DMS79 treated with DMSO at 0.1 percent for 48 hours (cell line): ENCODE results near the gene DRAXIN.

Source experiments
- DNase-seq: peaks from one replicate; lab custom pipeline; 2025; lab: John Stamatoyannopoulos, UW

DRAXIN gene

DNA sequence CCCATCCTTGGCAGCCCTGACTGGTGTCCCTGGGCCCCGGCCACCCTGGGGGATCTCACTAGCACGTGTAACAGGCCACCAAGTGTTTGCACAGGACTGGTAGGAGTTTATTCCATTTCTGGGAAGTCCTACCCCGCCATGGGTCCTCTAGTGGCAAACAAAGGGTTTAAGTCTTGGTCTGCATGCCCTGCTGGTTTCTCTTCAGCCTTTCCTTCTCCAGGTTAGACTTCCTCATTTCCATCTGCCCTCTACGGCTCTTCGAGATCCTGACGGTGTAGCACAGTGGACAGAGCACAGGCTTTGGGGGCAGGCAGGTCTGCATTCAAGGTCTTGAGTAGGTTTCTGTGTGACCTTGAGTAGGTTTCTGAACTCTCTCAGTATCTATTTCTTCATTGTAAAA lies 47.3 kb downstream of the DRAXIN start:
- DNase-seq: no peak

DNA sequence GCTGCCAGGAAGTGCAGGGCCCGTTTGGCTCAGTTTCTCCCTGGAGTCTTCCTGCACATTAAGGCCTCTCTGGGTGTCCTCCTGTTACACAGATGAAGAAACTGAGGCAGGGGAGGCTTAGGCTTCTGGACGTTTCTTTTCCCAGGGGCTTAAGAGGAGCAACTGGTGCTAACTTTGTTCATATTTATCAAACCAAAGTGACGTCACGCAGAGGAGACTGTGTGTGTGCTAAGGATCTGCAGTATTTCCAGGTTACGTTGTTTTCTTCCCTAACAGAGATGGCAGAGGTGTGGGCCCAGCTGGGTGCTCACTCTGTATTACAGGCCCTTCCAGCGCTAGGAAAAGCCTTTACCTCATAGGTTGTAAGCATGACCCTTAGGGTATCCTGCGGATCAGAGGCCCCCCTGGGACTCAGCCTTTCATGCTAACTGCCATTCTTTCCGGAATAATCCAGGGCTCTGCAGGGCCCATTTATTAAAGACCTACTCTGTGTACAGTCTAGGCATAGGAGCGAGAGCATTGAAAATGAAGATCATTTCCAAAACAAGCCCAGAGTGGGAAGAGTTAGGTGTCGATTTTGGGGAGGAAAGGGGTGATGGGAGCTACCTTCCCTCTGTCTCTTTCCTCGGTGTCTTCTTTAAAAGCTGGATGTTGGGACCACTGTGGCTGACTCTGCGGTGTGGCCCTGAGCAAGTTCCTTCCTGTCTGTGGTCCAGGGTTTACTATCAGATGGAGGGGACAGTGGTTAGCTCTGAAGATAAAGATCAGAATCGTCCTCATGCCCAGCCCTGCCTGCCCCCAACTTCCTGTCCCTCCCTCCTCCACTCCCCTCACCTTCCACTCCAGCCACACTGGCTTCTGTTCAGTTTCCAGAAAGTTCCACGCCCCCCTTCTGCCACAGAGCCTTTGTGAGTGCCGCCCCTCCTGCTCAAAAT lies 49.0 kb downstream of the DRAXIN start:
- no peak for DNase-seq

DNA sequence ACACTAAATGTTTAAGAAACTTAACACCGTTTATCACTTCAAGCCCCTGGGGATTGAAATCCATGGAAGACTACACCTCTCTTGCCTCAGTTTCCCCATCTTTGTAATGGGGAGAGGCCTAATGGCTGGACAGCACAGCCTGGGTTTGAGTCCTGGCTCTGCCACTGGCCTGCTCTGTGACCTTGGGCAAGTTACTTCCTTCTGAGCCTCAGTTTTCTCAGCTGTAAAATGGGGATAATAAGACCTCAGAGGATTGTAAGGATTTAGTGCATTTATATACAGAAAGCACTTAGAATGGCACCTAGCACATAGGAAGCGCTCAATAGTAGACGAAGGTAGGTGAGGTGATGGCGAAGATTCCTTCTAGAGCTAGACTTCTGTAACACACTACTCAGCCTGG lies 50.0 kb downstream of the DRAXIN start:
- DNase-seq: no peak

DNA sequence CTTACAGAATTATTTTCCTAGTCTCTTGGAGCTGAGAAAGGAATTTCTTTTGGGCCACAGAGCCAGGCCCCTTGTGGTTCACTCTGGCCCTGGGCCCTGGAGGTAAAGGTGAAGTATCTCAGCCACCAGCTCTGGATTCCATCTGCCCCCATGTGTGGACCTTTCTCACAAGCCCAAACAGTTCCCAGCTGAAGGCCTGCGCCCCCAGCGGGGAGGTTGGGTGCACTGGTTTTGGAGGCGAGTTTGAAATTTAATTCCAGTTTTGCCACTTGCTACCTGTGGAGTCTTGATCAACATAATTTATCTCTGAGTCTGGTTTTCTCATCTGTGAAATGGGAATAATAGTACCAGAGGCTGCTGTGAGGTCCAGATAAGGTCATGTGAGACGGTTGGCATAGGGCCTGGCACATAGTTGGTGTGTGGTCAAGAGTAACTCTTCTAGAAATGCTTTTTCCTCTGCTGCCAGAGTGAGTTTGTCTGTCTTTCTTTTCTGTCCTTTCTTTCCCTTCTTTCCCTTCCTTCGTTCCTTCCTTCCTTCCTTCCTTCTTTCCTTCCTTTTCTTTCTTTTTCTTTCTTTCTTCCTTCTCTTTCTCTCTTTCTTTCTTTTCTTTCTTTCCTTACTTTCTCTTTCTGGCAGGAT lies 50.5 kb downstream of the DRAXIN start:
- no peak for DNase-seq

DNA sequence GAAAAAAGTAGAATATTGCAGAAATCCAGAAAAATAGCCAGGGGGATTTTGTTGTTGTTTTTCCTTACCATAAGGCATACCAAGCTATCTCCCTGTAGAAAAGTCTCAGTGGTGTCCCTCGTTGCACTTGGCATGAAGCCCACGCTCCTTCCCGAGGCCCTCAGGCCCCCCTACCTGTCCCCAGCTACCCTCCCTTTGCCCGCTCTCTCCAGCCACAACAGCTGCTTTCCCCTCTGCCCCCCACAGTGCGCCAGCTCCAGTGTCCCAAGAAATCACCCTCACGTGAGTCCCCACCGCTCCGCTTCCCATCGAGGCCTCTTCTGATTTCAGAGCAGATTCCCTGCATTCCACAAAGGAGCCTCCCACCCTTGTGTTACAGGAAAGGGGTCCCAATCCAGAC lies 52.8 kb downstream of the DRAXIN start:
- DNase-seq: no peak

DNA sequence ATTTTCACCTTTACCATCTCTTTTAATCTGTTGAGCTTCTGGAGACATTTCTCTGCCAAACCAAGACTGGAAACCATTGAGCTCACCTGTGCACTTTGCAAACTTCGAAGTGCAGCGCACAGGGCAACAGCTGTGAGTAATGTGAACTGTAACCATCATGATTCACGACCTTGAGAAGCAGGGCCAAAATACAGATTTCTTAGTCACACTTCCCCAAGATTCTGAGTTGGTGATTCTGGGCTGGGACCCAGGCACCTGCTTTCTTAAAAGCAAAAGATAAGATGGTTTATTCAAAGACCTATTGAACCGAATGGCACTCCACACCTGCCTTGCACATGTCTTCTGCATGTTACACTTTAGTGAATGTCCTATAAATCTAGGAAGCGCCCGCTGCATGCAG lies 54.6 kb downstream of the DRAXIN start:
- DNase-seq: no peak

DNA sequence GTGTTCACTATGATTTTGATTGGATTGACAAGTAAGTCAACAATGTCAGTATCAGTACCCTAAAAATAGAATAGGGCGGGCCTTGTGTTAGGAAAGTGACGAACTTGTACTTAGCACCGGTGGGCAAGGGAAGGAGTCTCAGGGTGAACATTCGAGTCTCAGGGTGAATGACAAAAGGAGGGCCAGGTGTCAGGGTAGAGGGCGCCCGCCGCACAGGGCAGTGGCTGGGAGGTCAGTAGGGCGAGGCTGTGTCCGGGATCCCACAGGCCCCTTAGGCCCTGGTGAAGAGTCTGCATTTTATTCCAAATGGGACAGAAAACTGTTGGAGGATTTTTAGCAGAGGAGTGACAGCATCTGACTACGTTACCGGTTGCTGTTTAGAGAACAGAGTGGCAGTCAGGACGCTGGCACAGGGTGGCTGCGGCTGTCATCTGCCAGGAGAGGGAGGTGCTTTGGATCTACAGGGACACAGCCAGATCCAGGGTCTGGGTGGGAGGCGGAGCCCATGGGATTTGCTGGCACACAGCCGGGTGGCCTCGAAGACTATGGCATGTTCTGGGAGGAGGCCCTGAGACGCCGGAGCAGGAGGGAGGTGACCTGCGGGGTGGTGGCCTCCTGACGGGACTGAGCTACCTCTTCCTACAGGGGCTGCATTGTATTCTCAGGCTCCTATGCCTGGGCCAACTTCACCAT lies 55.4 kb downstream of the DRAXIN start:
- DNase-seq: no peak

DNA sequence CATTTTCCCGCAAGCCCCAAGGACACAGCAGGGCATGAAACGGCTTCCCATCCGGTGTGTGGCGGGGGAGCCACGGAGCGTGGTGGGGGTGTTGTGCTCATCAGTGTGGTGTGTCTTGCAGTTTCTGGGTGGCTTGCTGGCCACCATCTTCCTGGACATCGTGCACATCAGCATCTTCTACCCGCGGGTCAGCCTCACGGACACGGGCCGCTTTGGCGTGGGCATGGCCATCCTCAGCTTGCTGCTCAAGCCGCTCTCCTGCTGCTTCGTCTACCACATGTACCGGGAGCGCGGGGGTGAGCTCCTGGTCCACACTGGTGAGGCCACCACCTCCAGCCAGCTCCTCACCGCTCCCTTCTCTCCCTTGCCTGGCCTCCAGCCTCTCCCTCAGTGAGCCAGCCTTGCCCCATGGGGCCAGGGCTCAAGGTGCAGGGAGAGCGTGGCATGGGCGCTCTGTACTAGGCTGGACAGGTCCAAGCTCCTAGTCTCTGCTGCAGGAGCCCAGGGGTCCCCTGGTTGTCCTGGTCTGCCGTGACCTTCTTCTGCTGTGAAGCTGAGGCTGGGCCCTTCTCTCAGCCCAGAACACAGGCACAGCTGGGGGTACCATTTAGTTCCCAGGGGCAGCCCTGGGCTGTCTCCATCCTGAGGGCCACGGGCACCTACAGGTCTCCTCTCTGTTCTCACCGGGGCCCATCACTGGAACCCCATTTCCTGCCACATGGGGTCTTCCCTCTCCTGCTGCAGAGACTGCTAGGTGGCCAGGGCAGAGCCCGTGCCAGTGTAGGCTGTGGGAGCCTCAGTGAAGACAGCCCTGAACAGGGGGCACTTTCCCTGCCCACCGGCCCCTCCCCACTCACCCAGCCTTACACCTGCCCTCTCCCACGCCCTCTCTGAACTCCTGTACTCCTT lies 57.0 kb downstream of the DRAXIN start:
- DNase-seq: no peak

DNA sequence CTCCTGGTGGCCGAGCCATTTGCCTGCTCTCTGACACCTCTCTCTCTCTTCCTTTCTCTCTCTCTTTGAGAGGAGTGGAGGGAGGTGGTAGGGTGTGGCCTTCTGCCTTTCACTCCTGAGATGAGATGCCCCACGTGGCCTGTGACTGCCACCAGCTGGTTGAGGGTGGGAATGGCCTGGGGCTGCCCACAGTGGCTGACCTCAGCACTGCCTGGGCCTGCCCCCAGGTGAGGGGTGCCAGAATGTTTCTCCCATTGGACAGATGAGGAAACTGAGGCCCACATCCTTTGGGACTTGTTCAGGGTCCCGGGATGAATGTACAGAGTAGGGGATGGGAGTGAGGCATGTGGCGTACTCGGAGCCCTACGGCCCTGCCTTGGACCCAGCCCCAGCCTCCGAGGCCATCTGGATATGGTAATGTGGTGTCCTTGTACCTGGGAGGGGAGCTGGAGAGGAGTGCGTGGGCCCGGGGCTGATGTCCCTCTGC lies 57.7 kb downstream of the DRAXIN start:
- DNase-seq: no peak

DNA sequence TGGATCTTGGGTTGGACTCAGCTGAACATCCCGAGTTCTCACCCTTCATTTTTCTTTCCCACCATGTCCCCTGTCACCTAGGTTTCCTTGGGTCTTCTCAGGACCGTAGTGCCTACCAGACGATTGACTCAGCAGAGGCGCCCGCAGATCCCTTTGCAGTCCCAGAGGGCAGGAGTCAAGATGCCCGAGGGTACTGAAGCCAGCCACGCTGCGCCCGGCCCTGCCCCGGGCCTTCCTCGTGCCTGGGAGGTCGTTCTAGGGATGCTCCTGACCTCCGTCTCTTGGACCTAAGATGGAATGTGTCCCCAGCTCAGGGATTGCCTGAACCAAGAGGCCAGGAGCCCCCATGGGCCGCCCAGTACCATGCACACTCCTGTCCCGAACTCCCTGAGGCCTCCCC lies 58.5 kb downstream of the DRAXIN start:
- DNase-seq: no peak

DNA sequence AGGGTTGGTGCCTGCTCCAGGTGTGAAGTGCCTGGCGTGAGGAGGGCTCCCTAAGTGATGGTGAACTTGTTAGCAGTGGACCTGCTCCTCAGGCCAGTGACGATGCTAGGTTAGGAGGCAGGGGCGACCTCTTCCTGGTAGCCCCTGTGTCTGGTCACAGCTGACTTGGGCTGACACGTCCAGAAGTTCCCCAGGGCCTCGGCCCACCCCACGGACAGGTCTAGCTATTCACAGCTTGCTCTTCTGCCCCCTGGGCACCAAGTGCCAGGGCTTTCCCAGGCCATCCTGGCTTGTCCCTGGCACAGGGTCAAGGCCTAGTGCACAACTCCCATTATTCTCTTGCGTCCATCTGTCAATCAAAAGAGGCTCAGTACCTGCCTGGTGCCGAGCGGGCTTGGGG lies 59.6 kb downstream of the DRAXIN start:
- no peak for DNase-seq

DNA sequence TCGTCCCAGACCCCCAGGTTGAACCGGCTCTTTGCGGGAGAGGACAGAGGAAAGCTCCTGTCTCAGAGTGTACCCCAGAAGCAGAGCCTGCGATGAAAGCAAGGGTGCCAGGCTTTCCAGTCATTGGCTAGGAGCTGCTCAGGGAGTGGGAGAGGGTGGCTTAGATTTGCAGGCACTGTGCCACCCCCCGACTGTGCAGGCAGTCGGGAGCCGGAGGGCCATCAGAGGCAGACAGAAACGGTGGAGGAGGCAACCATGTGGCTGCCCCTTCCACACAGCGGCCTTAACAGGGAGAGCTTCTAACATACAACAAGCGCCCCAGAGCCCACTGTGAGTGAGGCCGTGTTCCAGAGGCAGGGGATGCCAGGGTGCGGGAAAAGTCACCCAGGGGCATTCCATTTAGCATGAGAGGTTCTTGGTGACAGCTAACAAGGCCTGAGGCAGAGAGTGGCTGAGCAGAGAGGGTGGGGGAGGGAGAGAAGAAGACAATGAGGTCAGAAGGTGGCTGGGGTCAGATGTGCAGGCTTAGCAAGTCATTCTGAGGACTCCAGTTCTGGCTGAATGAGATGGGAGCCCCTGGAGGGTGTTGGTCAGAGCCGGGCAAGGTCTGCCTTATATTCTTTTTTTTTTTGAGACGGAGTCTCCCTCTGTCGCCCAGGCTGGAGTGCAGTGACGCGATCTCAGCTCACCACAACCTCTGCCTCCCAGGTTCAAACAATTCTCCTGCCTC lies 61.0 kb downstream of the DRAXIN start:
- no peak for DNase-seq

DNA sequence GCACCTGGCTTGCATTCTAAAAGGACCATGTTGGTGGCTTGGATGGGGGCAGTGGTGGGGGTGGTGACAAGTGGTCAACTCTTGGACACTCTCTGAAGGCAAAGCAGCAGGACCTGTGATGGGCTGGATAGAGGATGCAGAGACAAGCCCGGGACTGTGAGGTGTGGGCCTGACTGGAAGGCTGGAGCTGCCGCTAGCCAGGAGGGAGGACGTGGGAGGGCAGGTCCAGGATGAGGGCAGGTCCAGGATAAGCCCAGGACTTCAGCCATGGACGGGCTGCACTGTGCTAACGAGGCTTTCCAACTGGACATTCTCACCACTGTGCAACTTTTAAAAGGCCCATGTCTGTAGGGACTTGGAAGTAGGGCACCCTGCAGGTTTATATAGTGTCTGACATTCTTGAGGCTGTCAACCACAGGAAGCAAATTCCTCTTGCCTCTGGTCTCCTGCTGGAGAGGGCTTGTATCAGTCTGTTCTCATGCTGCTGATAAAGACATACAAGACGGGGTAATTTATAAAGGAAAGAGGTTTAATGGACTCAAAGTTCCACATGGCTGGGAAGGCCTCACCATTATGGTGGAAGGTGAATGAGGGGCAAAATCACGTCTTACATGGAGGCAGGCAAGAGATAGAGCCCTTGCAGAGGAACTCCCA lies 62.2 kb downstream of the DRAXIN start:
- no peak for DNase-seq

DNA sequence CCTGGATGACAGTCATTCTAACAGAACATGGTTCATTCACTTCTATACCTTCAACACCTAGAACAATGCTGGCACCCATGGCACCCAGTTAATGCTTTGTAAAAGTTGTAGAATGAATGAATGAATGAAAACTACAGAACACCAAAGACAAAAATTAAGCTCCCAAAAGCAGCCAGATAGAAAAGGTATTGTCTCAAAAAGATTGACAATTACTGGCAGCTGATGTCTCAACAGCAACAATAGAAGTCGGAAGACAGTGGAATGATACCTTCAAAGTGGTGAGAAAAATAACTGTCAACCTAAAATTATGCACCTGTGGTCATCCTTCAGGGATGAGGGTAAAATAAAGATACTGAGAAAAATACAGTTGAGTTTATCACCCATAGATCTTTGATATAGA lies 65.5 kb downstream of the DRAXIN start:
- no peak for DNase-seq

DNA sequence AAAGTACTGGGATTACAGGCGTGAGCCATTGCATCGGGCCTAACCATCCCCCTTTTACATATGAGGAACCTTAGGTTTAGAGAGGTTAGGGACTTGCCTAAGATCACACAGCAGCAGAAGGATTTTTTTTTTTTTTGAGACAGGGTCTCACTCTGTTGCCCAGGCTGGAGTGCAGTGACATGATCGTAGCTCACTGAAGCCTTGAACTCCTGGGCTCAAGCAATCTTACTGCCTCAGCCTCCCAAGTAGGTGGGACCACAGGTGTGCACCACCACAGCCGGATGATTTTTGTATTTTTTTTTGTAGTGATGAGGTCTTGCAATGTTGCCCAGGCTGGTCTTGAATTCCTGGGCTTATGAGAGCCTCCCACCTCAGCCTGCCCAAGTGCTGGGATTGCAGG lies 68.3 kb downstream of the DRAXIN start:
- DNase-seq: no peak

DNA sequence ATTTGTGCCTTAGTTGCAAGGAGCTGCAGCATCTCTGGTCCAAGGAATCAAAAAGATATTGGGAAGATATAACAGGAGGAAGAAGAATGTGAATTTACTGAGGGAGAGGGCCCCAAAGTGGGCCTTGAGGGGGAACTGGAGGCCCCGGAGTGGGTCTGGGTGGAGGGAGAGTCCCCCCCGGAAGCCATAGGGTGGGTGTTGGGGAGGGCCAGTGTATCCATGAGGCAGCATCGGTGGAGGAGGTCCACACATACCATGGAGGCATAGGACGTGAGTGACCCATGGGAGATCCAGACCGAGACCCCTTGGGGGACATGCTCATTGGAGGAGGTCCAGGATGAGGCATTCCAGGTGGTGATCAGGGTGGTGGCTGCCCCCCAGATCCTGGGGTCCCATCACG lies 69.8 kb downstream of the DRAXIN start:
- no peak for DNase-seq

DNA sequence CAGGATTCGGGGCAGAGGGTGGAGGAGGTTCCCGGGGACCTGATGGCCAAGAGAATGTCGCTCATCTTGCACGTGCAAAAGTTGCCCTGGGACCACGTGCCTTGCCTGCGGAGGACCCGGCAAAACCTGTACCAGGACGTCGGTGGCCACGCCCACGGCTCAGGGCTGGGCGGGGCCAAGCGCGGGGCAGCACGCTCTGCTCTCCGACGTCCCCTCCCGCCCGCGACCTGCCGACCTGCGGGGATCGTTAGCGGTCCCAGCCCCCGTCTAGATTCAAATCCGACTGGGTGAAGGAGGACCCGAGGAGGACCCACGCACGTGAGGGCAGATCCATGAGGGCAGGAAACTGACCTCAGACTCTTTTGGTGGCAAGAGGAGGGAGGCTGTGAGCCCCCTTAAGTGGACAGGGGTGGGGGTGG lies 70.5 kb downstream of the DRAXIN start, which contains the start of gene C1orf167:
C1orf167 (plus strand) TSS at position 206 of the 419 bp plus-strand sequence. CDS start 2,208 bp downstream, outside the sequence.
- no peak for DNase-seq

DNA sequence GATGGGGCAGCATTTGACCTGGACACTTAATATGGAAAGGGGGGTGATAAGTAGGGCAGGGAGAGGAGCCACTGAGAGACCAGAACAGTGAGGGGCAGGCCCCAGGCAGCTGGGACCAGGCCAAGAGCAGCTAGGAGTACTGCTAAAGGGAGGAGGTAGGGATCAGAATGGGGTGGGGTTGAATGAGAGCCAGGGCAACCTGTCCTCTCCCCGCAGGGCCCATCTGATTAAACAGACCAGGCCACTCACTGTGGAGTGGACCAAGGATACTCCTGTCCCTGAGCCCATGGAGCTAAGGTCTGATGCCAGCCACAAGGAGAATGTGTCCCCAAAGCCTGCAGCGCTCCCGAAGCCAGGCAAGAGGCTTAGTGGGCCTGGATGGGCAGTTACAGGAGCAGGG lies 72.6 kb downstream of the DRAXIN start:
- DNase-seq: no peak

DNA sequence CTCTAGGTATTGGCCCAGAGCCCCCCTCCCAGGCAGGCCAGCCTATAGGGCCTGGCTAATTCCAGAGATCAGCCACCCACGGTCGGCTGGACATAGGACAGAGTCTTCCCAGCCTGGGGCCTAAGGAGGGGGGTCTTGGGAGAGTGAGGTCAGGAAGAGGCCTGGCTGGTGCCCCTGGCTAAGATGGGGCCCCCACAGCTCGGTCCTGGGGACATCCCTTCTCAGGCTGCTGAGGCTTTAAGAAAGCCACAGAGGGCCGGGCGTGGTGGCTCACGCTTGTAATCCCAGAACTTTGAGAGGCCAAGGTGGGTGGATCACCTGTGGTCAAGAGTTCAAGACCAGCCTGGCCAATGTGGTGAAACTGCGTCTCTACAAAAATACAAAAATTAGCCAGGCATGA lies 73.0 kb downstream of the DRAXIN start:
- DNase-seq: no peak

DNA sequence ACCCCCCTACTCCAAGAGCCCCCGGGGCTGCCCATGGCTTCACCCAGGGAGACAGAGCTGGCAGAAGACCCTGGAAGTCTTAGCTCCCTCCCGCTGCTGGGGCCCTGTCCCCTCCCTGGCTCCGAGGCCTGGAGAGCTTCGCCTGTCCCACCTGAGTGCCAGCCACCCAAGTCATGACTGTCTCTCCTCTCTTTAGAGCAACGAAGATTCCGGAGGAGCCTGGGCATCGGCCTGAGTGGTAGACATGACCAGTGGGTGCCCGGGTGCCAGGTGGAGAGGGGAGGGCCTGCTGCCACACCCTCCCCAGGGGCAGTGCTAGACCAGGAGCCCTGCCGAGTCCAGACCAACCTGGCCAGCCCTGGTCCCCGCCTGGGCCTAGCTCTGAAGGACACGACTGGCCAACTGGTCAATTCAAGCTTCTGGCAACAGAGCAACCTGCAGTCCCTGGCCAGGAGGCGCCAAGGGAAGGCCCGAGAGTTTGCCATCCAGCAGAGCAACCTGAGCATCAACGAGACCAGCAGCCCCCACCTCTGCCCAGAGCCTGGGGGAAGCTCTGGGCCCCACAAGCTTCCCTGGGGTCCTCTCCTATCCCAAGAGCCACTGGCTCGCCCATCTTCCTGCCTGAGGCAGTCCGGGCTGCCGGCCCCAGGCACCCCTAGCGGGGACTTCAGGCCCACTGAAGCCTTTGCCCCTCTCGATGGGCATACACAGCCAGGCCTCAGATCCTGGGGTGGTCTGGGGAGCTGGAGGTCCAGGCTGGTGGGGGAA lies 74.3 kb downstream of the DRAXIN start:
- no peak for DNase-seq
